Ovary (tissue), 3 donors: Measurements from ENCODE around the gene MAGEA8.

Experiments
- EP300 ChIP-seq: sonication (generic); formaldehyde crosslinking; IDR thresholded peaks from one replicate; pipeline ENCODE4 v1.6.1; 2017; ENCODE audit warnings: antibody characterized with exemption
- POLR2A ChIP-seq: fragments of 450-650 bp; IDR thresholded peaks from one replicate; pipeline ENCODE4 v1.6.1; 2017; ENCODE audit warnings: antibody characterized with exemption, mild to moderate bottlenecking, moderate library complexity
- TF ChIP-seq, protein P1 (sequence below), 3 donors: fragments of 450-650 bp in 2 of 3; fragments of 200-600 bp in 1 of 3; IDR thresholded peaks; one replicate each; pipeline versions ENCODE4 v1.5.1 to v1.8.0; 2016 to 2022; ENCODE audit warnings: antibody characterized with exemption in 3 of 3, mild to moderate bottlenecking in 1 of 3
- donor health status: DM: no; HTN: no; CAD: no.

DNA sequence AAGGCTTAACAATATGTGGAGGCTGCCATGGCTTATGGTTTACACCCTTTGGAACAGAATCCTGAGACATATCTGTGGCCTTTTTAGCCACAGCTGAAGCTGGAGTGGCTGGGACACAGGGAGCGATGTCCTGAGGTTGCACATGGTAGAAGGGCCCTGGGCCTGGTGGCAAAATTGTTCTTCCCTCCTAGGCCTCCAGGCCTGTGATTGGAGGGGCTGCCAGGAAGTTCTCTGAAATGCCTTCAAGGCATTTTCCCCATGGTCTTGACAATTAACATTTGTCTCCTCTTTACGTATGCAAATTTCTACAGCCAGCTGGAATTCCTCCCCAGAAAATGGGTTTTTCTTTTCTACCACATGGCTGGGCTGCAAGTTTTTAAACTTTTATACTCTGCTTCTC, 39.1 kb upstream of the MAGEA8 start:
- TF ChIP-seq, protein P1, sequence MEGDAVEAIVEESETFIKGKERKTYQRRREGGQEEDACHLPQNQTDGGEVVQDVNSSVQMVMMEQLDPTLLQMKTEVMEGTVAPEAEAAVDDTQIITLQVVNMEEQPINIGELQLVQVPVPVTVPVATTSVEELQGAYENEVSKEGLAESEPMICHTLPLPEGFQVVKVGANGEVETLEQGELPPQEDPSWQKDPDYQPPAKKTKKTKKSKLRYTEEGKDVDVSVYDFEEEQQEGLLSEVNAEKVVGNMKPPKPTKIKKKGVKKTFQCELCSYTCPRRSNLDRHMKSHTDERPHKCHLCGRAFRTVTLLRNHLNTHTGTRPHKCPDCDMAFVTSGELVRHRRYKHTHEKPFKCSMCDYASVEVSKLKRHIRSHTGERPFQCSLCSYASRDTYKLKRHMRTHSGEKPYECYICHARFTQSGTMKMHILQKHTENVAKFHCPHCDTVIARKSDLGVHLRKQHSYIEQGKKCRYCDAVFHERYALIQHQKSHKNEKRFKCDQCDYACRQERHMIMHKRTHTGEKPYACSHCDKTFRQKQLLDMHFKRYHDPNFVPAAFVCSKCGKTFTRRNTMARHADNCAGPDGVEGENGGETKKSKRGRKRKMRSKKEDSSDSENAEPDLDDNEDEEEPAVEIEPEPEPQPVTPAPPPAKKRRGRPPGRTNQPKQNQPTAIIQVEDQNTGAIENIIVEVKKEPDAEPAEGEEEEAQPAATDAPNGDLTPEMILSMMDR (IDR thresholded peaks at IDR 0.05), result no peak
- TF ChIP-seq EP300 (no peak), POLR2A (no peak)
